ENCODE data around the gene SIL1.

The SIL1 gene

DNA sequence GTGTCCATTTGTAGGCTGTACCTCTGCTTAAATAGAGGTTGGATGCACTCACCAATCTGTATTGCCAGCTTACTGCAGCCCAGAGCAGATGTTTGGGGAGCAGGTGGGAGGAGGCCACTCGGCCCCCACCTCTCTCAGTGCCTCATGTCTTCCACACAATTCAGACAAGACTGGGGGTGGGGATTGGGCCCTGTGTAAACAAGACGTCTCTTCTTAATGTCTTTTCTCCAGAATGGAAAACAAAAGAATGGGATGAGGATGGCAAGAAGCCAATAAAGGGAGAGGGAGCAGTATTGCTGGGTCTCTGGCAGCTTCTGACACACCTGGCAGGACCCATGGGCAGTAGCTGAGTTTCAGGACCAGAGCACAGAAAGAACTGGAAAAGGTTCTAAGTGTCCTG, 64.9 kb downstream of the SIL1 start:
- no peaks in the 10 kb centered on the region for H3K9me3 ChIP-seq (ENCODE audit: control insufficient read depth, insufficient read depth, low read length)
- H3K79me2 ChIP-seq (ENCODE audit: control insufficient read depth, low read length): no peaks in the 10 kb centered on the region
- no peaks in the 10 kb centered on the region for H3K36me3 ChIP-seq (ENCODE audit: control insufficient read depth, low read length)
- H3K9me2 ChIP-seq (replicated peaks; ENCODE audit: control insufficient read depth, low read length): no peaks in the 10 kb centered on the region
- H3K4me1 ChIP-seq (ENCODE audit: control insufficient read depth, low read length): peaks cover 6% of the 10 kb centered on the region
- H4K20me1 ChIP-seq (ENCODE audit: control insufficient read depth, insufficient read depth, low read depth, low read length): 0 out of 2 replicates have a peak, but pooled peaks cover 4% of the 10 kb centered on the region
- H3K27me3 ChIP-seq (ENCODE audit: control insufficient read depth, low read length): no peaks in the 10 kb centered on the region
- H3F3A ChIP-seq (ENCODE audit: control insufficient read depth, insufficient read depth): no peaks in the 10 kb centered on the region
- no peak for TF ChIP-seq EZH2phosphoT487 (IDR thresholded peaks at IDR 0.05; ENCODE audit: borderline replicate concordance, low read length)
- TF ChIP-seq, protein P1, sequence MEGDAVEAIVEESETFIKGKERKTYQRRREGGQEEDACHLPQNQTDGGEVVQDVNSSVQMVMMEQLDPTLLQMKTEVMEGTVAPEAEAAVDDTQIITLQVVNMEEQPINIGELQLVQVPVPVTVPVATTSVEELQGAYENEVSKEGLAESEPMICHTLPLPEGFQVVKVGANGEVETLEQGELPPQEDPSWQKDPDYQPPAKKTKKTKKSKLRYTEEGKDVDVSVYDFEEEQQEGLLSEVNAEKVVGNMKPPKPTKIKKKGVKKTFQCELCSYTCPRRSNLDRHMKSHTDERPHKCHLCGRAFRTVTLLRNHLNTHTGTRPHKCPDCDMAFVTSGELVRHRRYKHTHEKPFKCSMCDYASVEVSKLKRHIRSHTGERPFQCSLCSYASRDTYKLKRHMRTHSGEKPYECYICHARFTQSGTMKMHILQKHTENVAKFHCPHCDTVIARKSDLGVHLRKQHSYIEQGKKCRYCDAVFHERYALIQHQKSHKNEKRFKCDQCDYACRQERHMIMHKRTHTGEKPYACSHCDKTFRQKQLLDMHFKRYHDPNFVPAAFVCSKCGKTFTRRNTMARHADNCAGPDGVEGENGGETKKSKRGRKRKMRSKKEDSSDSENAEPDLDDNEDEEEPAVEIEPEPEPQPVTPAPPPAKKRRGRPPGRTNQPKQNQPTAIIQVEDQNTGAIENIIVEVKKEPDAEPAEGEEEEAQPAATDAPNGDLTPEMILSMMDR (IDR thresholded peaks at IDR 0.05; ENCODE audit: low read depth, low read length, poor library complexity, severe bottlenecking): no peak
- H3K27ac ChIP-seq (ENCODE audit: low read depth, low read length): no peak overlapping the region
- H3K4me3 ChIP-seq (ENCODE audit: low read length): no peak overlapping the region
- H3K4me2 ChIP-seq (ENCODE audit: low read length): no peak overlapping the region

DNA sequence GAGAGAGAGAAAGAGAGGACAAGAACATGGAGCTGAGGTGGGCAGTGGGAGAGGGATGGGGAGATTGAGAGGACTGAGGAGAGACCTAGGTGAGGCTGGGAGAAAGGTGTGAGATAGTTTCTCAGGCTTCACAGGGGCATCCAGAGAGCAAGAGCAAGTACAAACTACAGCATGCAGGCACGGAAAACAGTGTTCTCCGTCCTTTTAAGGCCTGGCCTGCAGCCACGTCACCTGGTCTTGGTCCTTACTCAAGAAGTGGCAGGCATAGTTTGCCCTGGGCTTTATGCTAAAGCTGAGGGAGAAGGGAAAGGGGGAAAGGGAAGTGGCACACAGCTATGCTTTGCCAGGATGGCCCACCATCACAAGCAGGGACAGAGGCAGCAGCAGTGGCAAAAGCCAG, 65.7 kb downstream of the SIL1 start:
- H4K20me1 ChIP-seq (ENCODE audit: control insufficient read depth, insufficient read depth, low read depth, low read length): no peaks in the 10 kb centered on the region
- no peaks in the 10 kb centered on the region for H3K79me2 ChIP-seq (ENCODE audit: control insufficient read depth, low read length)
- no peaks in the 10 kb centered on the region for H3K9me2 ChIP-seq (replicated peaks; ENCODE audit: control insufficient read depth, low read length)
- TF ChIP-seq, protein P1 (IDR thresholded peaks at IDR 0.05; ENCODE audit: low read depth, low read length, poor library complexity, severe bottlenecking): no peak
- TF ChIP-seq EZH2phosphoT487 (IDR thresholded peaks at IDR 0.05; ENCODE audit: borderline replicate concordance, low read length): no peak
- peaks cover 6% of the 10 kb centered on the region for H3K4me1 ChIP-seq (ENCODE audit: control insufficient read depth, low read length)
- no peaks in the 10 kb centered on the region for H3F3A ChIP-seq (ENCODE audit: control insufficient read depth, insufficient read depth)
- no peak overlapping the region for H3K4me2 ChIP-seq (ENCODE audit: low read length)
- no peak overlapping the region for H3K4me3 ChIP-seq (ENCODE audit: low read length)
- no peaks in the 10 kb centered on the region for H3K27me3 ChIP-seq (ENCODE audit: control insufficient read depth, low read length)
- H3K27ac ChIP-seq (ENCODE audit: low read depth, low read length): no peak overlapping the region
- no peaks in the 10 kb centered on the region for H3K36me3 ChIP-seq (ENCODE audit: control insufficient read depth, low read length)
- H3K9me3 ChIP-seq (ENCODE audit: control insufficient read depth, insufficient read depth, low read length): no peaks in the 10 kb centered on the region

DNA sequence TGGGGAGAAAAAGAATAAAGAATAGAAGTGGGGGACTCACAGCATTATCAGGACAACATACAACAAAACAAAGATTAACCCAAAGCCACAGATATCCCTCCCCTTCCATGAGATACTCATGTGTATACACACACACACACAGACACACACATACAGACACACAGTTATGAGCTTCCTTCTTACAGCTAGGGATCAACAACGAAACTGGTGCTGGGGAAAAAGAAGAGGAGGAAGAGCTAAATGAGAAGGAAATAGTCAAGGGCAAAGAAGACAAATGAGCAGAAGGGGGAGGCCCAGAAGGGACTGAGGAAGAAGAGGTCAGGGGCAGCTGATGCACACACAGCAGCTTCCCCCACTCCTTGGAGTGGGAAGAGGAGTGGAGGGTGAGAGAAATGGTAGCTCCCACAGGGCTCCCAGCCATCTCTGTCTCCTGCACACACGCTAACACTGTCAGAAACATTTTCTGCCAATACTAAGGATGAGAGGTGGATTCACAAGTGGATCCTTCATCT, 66.2 kb downstream of the SIL1 start:
- Histone ChIP-seq H3F3A (ENCODE audit: control insufficient read depth, insufficient read depth) (no peaks in the 10 kb centered on the region), H3K4me3 (ENCODE audit: low read length) (no peak overlapping the region), H3K4me2 (ENCODE audit: low read length) (no peak overlapping the region), H3K9me3 (ENCODE audit: control insufficient read depth, insufficient read depth, low read length) (no peaks in the 10 kb centered on the region), H3K27ac (ENCODE audit: low read depth, low read length) (no peak overlapping the region), H3K79me2 (ENCODE audit: control insufficient read depth, low read length) (no peaks in the 10 kb centered on the region), H3K36me3 (ENCODE audit: control insufficient read depth, low read length) (no peaks in the 10 kb centered on the region), H4K20me1 (ENCODE audit: control insufficient read depth, insufficient read depth, low read depth, low read length) (no peaks in the 10 kb centered on the region), H3K9me2 (replicated peaks; ENCODE audit: control insufficient read depth, low read length) (no peaks in the 10 kb centered on the region), H3K4me1 (ENCODE audit: control insufficient read depth, low read length) (peaks cover 6% of the 10 kb centered on the region), H3K27me3 (ENCODE audit: control insufficient read depth, low read length) (no peaks in the 10 kb centered on the region)
- TF ChIP-seq, protein P1 (IDR thresholded peaks at IDR 0.05; ENCODE audit: low read depth, low read length, poor library complexity, severe bottlenecking): no peak
- no peak for TF ChIP-seq EZH2phosphoT487 (IDR thresholded peaks at IDR 0.05; ENCODE audit: borderline replicate concordance, low read length)
